WTC11 (cell line): ENCODE measurements around the gene REPS2. TPM values are rescaled to one million over a fixed set of nuclear protein-coding genes. Genes with fewer than 3 reads are reported as not detected.

ENCODE experiments used
- ATAC-seq: fragments of 200-7000 bp; cut with Tn5 transposase; 2 replicates; pipeline ENCODE4 v1.10.0; 2021; ENCODE audit warnings: mild to moderate bottlenecking, moderate library complexity
- CTCF ChIA-PET: fragments of 300-600 bp; sonication (Branson Sonifier 250); formaldehyde crosslinking; loops from one replicate; lab custom pipeline; 2021; ENCODE audit warnings: antibody characterized with exemption; lab: Charles Lee
- POLR2A ChIA-PET: fragments of 350-600 bp; sonication (Branson Sonifier 250); formaldehyde crosslinking; loops from one replicate; lab custom pipeline; 2021; ENCODE audit warnings: antibody characterized with exemption; lab: Charles Lee
- DNase-seq: peaks from one replicate; pipeline ENCODE4 v3.0.0; 2021; ENCODE audit warnings: low spot score
- H3K27ac Mint-ChIP-seq: 2 replicates; pipeline ENCODE4 v1.8.0; 2021; ENCODE audit warnings: mixed read lengths
- H3K27me3 Mint-ChIP-seq: 2 replicates; pipeline ENCODE4 v1.8.0; 2021; ENCODE audit warnings: low read depth, mild to moderate bottlenecking, moderate library complexity, mixed read lengths
- H3K36me3 Mint-ChIP-seq: 2 replicates; pipeline ENCODE4 v1.8.0; 2021; ENCODE audit warnings: mixed read lengths
- H3K4me1 Mint-ChIP-seq: 2 replicates; pipeline ENCODE4 v1.8.0; 2022; ENCODE audit warnings: mixed read lengths
- H3K4me3 Mint-ChIP-seq: 2 replicates; pipeline ENCODE4 v1.8.0; 2021; ENCODE audit warnings: mild to moderate bottlenecking, moderate library complexity, mixed read lengths
- H3K9me3 Mint-ChIP-seq: 2 replicates; pipeline ENCODE4 v1.8.0; 2021; ENCODE audit warnings: mixed read lengths
- ATF2 ChIP-seq: sonication (generic); formaldehyde crosslinking; IDR thresholded peaks from 2 replicates; pipeline ENCODE4 v1.8.1; 2022; ENCODE audit warnings: low read depth, missing genetic modification reagents, borderline replicate concordance
- ATF6 ChIP-seq: sonication (generic); formaldehyde crosslinking; IDR thresholded peaks from 2 replicates; pipeline ENCODE4 v1.8.1; 2023; ENCODE audit warnings: mild to moderate bottlenecking, missing genetic modification reagents
- CREM ChIP-seq: sonication (generic); formaldehyde crosslinking; IDR thresholded peaks from 2 replicates; pipeline ENCODE4 v1.8.1; 2022; ENCODE audit warnings: mild to moderate bottlenecking, missing genetic modification reagents, moderate library complexity
- CTCF ChIP-seq: fragments of 200-600 bp; IDR thresholded peaks from 2 replicates; pipeline ENCODE4 v1.8.0; 2022; ENCODE audit warnings: antibody characterized with exemption
- HMGA2 ChIP-seq: fragments of 250-450 bp; sonication (Bioruptor Pico); IDR thresholded peaks from 2 replicates; pipeline ENCODE4 v1.4.0; 2021; ENCODE audit warnings: mild to moderate bottlenecking, moderate library complexity
- KAT7 ChIP-seq: sonication (generic); formaldehyde crosslinking; IDR thresholded peaks from 2 replicates; pipeline ENCODE4 v1.8.1; 2023; ENCODE audit warnings: missing genetic modification reagents, mild to moderate bottlenecking, borderline replicate concordance
- NFYB ChIP-seq: sonication (generic); formaldehyde crosslinking; conservative IDR thresholded peaks from 2 replicates; pipeline ENCODE4 v1.8.0; 2022; ENCODE audit warnings: low read depth, missing genetic modification reagents
- NR1H2 ChIP-seq: sonication (generic); formaldehyde crosslinking; IDR thresholded peaks from 2 replicates; pipeline ENCODE4 v1.9.0; 2021; ENCODE audit warnings: mild to moderate bottlenecking, moderate library complexity, missing genetic modification reagents
- PRRX2 ChIP-seq: fragments of 250-450 bp; sonication (Bioruptor Pico); IDR thresholded peaks from 2 replicates; pipeline ENCODE4 v1.8.0; 2021; ENCODE audit warnings: mild to moderate bottlenecking
- RORB ChIP-seq: fragments of 250-450 bp; sonication (Bioruptor Pico); IDR thresholded peaks from 2 replicates; pipeline ENCODE4 v1.9.0; 2021; ENCODE audit warnings: mild to moderate bottlenecking
- STAT6 ChIP-seq: sonication (generic); formaldehyde crosslinking; conservative IDR thresholded peaks from 2 replicates; pipeline ENCODE4 v1.8.1; 2023; ENCODE audit warnings: mild to moderate bottlenecking, low read depth, missing genetic modification reagents, moderate library complexity
- TCF7 ChIP-seq: sonication (generic); formaldehyde crosslinking; IDR thresholded peaks from 2 replicates; pipeline ENCODE4 v1.8.0; 2022; ENCODE audit warnings: mild to moderate bottlenecking, low read depth, missing genetic modification reagents, moderate library complexity
- USF2 ChIP-seq: sonication (generic); formaldehyde crosslinking; IDR thresholded peaks from 2 replicates; pipeline ENCODE4 v1.8.1; 2023; ENCODE audit warnings: mild to moderate bottlenecking, missing genetic modification reagents, moderate library complexity
- ZNF219 ChIP-seq: sonication (generic); formaldehyde crosslinking; IDR thresholded peaks from 2 replicates; pipeline ENCODE4 v1.8.0; 2023; ENCODE audit warnings: missing genetic modification reagents, mild to moderate bottlenecking, borderline replicate concordance
- ZNF232 ChIP-seq: sonication (generic); formaldehyde crosslinking; IDR thresholded peaks from 2 replicates; pipeline ENCODE4 v1.8.0; 2022; ENCODE audit warnings: mild to moderate bottlenecking, missing genetic modification reagents
- ZNF281 ChIP-seq: sonication (generic); formaldehyde crosslinking; IDR thresholded peaks from 2 replicates; pipeline ENCODE4 v1.8.0; 2023; ENCODE audit warnings: mild to moderate bottlenecking, missing genetic modification reagents
- ZNF396 ChIP-seq: fragments of 250-450 bp; sonication (Bioruptor Pico); IDR thresholded peaks from 2 replicates; pipeline ENCODE4 v1.8.0; 2021; ENCODE audit warnings: mild to moderate bottlenecking, moderate library complexity, borderline replicate concordance
- ZNF416 ChIP-seq: fragments of 250-450 bp; sonication (Bioruptor Pico); IDR thresholded peaks from 2 replicates; pipeline ENCODE4 v1.9.0; 2021; ENCODE audit warnings: mild to moderate bottlenecking, inconsistent platforms
- ZSCAN18 ChIP-seq: fragments of 250-450 bp; sonication (Bioruptor Pico); IDR thresholded peaks from 2 replicates; pipeline ENCODE4 v2.1.2; 2022; ENCODE audit warnings: mild to moderate bottlenecking, moderate library complexity
- total RNA-seq: library from RNA; stranded (reverse); gene quantifications from 3 replicates; pipeline ENCODE4 v1.2.3, GENCODE V29; 2021

The REPS2 gene
- total RNA-seq, 1 experiment from 2014 or later: 2.2 TPM

- TF ChIP-seq HMGA2 (CRISPR knock-in tag) (no peak), TCF7 (CRISPR knock-in tag) (no peak), NR1H2 (CRISPR knock-in tag) (no peak), PRRX2 (no peak), STAT6 (CRISPR knock-in tag) (no peak)
Measured at GRCh38 chrX:16981980-16982379, 35.5 kb downstream of the REPS2 start (continued).

- ATAC-seq (no peak), DNase-seq (no peak)
- Mint-ChIP-seq H3K27ac (no peak overlapping the region), H3K4me3 (no peak overlapping the region), H3K27me3 (no peaks in the 10 kb centered on the region; the same call in 1 of the 2 replicates), H3K36me3 (no peaks in the 10 kb centered on the region), H3K9me3 (peaks cover 7% of the 10 kb centered on the region; the same call in 1 of the 2 replicates), H3K4me1 (no peaks in the 10 kb centered on the region)
- CTCF ChIA-PET: no interaction called here
- TF ChIP-seq ZNF281 (CRISPR knock-in tag) (no peak), RORB (CRISPR knock-in tag) (no peak), CREM (no peak), STAT6 (CRISPR knock-in tag) (no peak), USF2 (CRISPR knock-in tag) (no peak), ZNF219 (no peak), ZNF396 (no peak), ZNF232 (CRISPR knock-in tag) (no peak), KAT7 (CRISPR knock-in tag) (no peak), ZSCAN18 (CRISPR knock-in tag) (no peak), ATF2 (no peak), NFYB (CRISPR knock-in tag) (no peak), ZNF416 (CRISPR knock-in tag) (no peak), ATF6 (CRISPR knock-in tag) (no peak), CTCF (no peak)
- POLR2A ChIA-PET: no interaction called here
Measured at GRCh38 chrX:16983051-16983450, 36.6 kb downstream of the REPS2 start.
